Spleen (tissue), 7 donors: ENCODE data around the gene KBTBD2.

Experiments used
- CTCF ChIP-seq, 11 experiments: fragments of 200-600 bp in 7 of 11; fragments of 450-650 bp in 4 of 11; sonication (generic) in 4 of 11; IDR thresholded peaks in 8 of 11; conservative IDR thresholded peaks in 3 of 11; 1 replicate in 7 of 11; 2 replicates in 4 of 11; pipeline versions ENCODE4 v1.4.0 to v1.8.0; 2016 to 2021; ENCODE audit warnings: antibody characterized with exemption in 11 of 11, inconsistent platforms in 4 of 11, mild to moderate bottlenecking in 1 of 11
- POLR2A ChIP-seq, 3 donors: fragments of 450-650 bp; IDR thresholded peaks; one replicate each; pipeline ENCODE4 v1.5.1; 2017; ENCODE audit warnings: antibody characterized with exemption in 3 of 3, mild to moderate bottlenecking in 1 of 3
- POLR2AphosphoS5 ChIP-seq, 3 donors: sonication (generic); formaldehyde crosslinking; IDR thresholded peaks; one replicate each; pipeline ENCODE4 v1.5.1; 2017; ENCODE audit warnings: antibody characterized with exemption in 3 of 3
- donor health status: DM: no; HTN: no; CAD: no; lungs with moderate emphysema.
- donor health status: DM: no; HTN: no; CAD: no.
- donor health status: DM: no; HTN: no; CAD: no.

GRCh38 chr7:32893722-32894121, 2.2 kb upstream of the KBTBD2 start:
- no peak for TF ChIP-seq CTCF (IDR thresholded peaks at IDR 0.05 in 8 of 11, conservative IDR thresholded peaks at IDR 0.05 in 3 of 11)
- no peak for TF ChIP-seq POLR2AphosphoS5 (IDR thresholded peaks at IDR 0.05)
- no peak for TF ChIP-seq POLR2A (IDR thresholded peaks at IDR 0.05)
